ENCODE measurements around the gene POU6F1.
A peak's percentile ranks its signal among the peaks of the same experiment; 100 is the strongest.

POU6F1 gene

DNA sequence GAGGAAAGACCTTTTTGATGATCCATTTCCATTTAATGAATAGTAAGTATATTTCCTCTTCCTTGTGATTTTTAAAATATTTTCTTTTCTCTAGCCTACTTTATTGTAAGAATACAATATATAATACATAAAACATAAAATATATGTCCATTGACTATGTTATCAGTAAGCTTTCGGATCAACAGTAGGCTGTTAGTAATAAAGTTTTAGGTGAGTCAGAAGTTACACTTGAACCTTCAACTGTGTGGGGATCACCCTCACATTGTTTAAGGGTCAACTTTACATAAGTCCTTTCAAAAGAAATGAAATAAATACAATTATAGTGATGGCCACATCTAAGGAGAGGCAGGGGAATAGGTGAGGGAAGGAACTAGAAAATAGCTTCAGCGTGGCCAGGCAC is 40.0 kb downstream of the POU6F1 start:
- Histone ChIP-seq H3K27me3 (ENCODE audit: insufficient read depth, low read length) (no peaks in the 10 kb centered on the region), H3K36me3 (ENCODE audit: insufficient read depth, low read length) (no peaks in the 10 kb centered on the region)

DNA sequence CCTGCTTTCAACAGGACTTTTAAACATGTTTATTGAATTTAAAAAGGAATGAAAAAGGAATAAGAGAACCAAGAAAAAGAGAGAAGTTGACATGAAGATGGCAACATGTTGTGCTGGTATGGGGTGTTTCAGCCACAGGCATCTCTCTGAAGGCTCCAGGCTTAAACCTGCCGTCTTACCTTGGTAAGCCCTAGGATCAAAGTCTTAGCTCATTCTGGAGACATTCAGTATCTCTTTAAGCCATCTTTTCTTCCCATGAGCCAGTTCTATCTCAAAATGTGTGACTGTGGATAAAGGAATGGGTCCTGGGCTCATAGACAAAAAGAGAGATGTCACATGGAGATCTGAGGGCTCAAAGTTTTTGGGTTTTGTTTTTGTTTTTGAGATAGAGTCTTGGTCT is 43.4 kb downstream of the POU6F1 start:
- Histone ChIP-seq H3K4me2 (ENCODE audit: low read length) (no peak overlapping the region), H3F3A (ENCODE audit: insufficient read depth, low read length) (no peaks in the 10 kb centered on the region), H2AFZ (ENCODE audit: low read length) (no peak overlapping the region), H3K4me3 (ENCODE audit: low read depth, low read length, poor library complexity, severe bottlenecking) (no peak overlapping the region), H3K36me3 (ENCODE audit: insufficient read depth, low read length) (no peaks in the 10 kb centered on the region; the same call in 1 of the 2 replicates), H3K9me3 (ENCODE audit: low read length) (no peaks in the 10 kb centered on the region), H4K20me1 (ENCODE audit: insufficient read depth, low read length) (no peaks in the 10 kb centered on the region), H3K27me3 (ENCODE audit: insufficient read depth, low read length) (no peaks in the 10 kb centered on the region), H3K9ac (ENCODE audit: low read length) (no peak overlapping the region), H3K79me2 (ENCODE audit: insufficient read depth, low read length) (no peaks in the 10 kb centered on the region), H3K9me2 (ENCODE audit: low read depth, low read length) (no peaks in the 10 kb centered on the region), H3K27ac (ENCODE audit: low read depth, low read length, poor library complexity, severe bottlenecking) (no peak overlapping the region), H3K4me1 (ENCODE audit: insufficient read depth, low read length, severe bottlenecking) (peaks cover 11% of the 10 kb centered on the region)
- TF ChIP-seq EZH2 (IDR thresholded peaks at IDR 0.05; ENCODE audit: borderline replicate concordance, low read length) = no peak
- TF ChIP-seq, protein P1, sequence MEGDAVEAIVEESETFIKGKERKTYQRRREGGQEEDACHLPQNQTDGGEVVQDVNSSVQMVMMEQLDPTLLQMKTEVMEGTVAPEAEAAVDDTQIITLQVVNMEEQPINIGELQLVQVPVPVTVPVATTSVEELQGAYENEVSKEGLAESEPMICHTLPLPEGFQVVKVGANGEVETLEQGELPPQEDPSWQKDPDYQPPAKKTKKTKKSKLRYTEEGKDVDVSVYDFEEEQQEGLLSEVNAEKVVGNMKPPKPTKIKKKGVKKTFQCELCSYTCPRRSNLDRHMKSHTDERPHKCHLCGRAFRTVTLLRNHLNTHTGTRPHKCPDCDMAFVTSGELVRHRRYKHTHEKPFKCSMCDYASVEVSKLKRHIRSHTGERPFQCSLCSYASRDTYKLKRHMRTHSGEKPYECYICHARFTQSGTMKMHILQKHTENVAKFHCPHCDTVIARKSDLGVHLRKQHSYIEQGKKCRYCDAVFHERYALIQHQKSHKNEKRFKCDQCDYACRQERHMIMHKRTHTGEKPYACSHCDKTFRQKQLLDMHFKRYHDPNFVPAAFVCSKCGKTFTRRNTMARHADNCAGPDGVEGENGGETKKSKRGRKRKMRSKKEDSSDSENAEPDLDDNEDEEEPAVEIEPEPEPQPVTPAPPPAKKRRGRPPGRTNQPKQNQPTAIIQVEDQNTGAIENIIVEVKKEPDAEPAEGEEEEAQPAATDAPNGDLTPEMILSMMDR (IDR thresholded peaks at IDR 0.05; ENCODE audit: low read length) = no peak

More for the DNA sequence above, 40.0 kb downstream of the POU6F1 start:
- H2AFZ ChIP-seq (ENCODE audit: low read length) = no peak overlapping the region
- H3F3A ChIP-seq (ENCODE audit: insufficient read depth, low read length) = no peaks in the 10 kb centered on the region
- H3K27ac ChIP-seq (ENCODE audit: low read depth, low read length, poor library complexity, severe bottlenecking) = no peak overlapping the region
- H3K4me3 ChIP-seq (ENCODE audit: low read depth, low read length, poor library complexity, severe bottlenecking) = no peak overlapping the region
- TF ChIP-seq, protein P1 (IDR thresholded peaks at IDR 0.05; ENCODE audit: low read length) = no peak
- TF ChIP-seq EZH2 (IDR thresholded peaks at IDR 0.05; ENCODE audit: borderline replicate concordance, low read length) = no peak
- no peak overlapping the region for H3K9ac ChIP-seq (ENCODE audit: low read length)
- H3K9me3 ChIP-seq (ENCODE audit: low read length) = no peaks in the 10 kb centered on the region
- H3K79me2 ChIP-seq (ENCODE audit: insufficient read depth, low read length) = no peaks in the 10 kb centered on the region
- no peaks in the 10 kb centered on the region for H4K20me1 ChIP-seq (ENCODE audit: insufficient read depth, low read length)
- H3K4me2 ChIP-seq (ENCODE audit: low read length) = no peak overlapping the region
- H3K9me2 ChIP-seq (ENCODE audit: low read depth, low read length) = no peaks in the 10 kb centered on the region
- H3K4me1 ChIP-seq (ENCODE audit: insufficient read depth, low read length, severe bottlenecking) = peaks cover 2% of the 10 kb centered on the region

DNA sequence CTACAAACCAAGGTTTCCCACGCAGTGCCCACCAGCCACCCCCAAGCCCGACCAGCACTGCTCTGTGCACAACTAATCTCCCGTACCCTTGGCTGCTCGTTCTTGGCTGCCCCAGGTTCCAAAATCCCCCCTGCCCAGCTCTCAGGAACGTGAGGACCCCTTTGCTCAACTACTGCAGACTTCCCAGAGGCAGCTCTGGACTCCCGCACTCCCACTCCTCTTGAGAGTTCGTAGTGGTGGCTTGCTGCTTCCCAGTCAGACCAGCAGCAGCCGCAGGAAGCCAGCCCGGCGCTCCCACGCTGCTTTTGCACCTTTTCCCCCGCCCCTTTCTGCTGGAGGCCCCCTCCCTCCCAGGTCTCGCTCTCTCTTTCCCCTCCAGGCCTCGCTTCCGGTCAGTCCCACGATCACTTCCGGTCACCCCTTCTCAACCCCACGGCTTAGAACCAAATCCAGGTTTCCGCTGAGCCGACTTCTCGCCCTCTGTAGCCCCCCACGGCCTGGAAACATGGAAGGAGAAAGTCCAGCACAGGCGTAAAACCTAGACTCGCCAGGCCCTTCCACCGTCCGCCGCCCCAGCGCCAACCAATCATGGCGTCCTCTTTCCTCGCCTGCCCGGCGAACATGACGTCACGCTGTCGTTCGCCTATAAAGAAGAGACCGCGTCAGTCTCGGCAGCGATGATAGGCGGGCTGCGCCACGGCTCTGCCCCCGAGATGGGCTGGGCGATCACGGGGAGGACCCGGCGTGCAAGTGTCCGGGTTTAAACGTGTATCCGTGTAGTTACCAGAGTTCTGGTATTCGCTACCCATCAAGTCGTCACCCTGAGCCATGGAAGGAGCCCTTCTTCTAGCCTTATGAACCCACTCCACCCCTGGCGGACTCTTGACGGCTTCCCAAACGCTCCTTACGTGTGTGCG is 45.1 kb downstream of the POU6F1 start, which contains the start of gene TFCP2:
TSS of gene TFCP2 (minus strand) at position 621 of the 917 bp plus-strand sequence. CDS start 713 bp downstream, outside the sequence.
- TF ChIP-seq, protein P1 (IDR thresholded peaks at IDR 0.05; ENCODE audit: low read length) = no peak
- no peak for TF ChIP-seq EZH2 (IDR thresholded peaks at IDR 0.05; ENCODE audit: borderline replicate concordance, low read length)
- Histone ChIP-seq H3F3A (ENCODE audit: insufficient read depth, low read length) (no peaks in the 10 kb centered on the region), H3K9me3 (ENCODE audit: low read length) (no peaks in the 10 kb centered on the region), H3K79me2 (ENCODE audit: insufficient read depth, low read length) (no peaks in the 10 kb centered on the region), H3K36me3 (ENCODE audit: insufficient read depth, low read length) (no peaks in the 10 kb centered on the region; the same call in 1 of the 2 replicates), H3K4me2 (ENCODE audit: low read length) (peak within 1 kb of the TSS; percentile 59), H3K27me3 (ENCODE audit: insufficient read depth, low read length) (no peaks in the 10 kb centered on the region), H3K9ac (ENCODE audit: low read length) (no peak within 1 kb of the TSS; the same call in 1 of the 2 replicates), H3K4me3 (ENCODE audit: low read depth, low read length, poor library complexity, severe bottlenecking) (peak within 1 kb of the TSS; percentile 54), H3K4me1 (ENCODE audit: insufficient read depth, low read length, severe bottlenecking) (peaks cover 11% of the 10 kb centered on the region), H4K20me1 (ENCODE audit: insufficient read depth, low read length) (no peaks in the 10 kb centered on the region), H3K9me2 (ENCODE audit: low read depth, low read length) (no peaks in the 10 kb centered on the region), H3K27ac (ENCODE audit: low read depth, low read length, poor library complexity, severe bottlenecking) (no peak within 1 kb of the TSS), H2AFZ (ENCODE audit: low read length) (peak within 1 kb of the TSS; percentile 60; the same call in 1 of the 2 replicates)
